B cell (primary cell): ENCODE measurements around the gene SIGLEC5. TPM values are rescaled to one million over a fixed set of nuclear protein-coding genes. Genes with fewer than 3 reads are reported as not detected.
A peak's percentile ranks its signal among the peaks of the same experiment; 100 is the strongest.

Source experiments
- ATAC-seq: fragments of 200-7000 bp; cut with Tn5 transposase; one replicate; pipeline ENCODE4 v1.10.0; 2021; ENCODE audit warnings: low read depth, mild to moderate bottlenecking, moderate number of reproducible peaks, moderate library complexity
- CTCF ChIA-PET: fragments of 350-600 bp; sonication (Branson Sonifier 250); formaldehyde crosslinking; loops from one replicate; lab custom pipeline; 2021; ENCODE audit warnings: antibody characterized with exemption, inconsistent platforms; lab: Charles Lee
- POLR2A ChIA-PET: fragments of 350-600 bp; sonication (Branson Sonifier 250); formaldehyde crosslinking; loops from one replicate; lab custom pipeline; 2021; ENCODE audit warnings: antibody characterized with exemption; lab: Charles Lee
- DNase-seq: peaks from one replicate; pipeline ENCODE4 v3.0.0; 2013
- H2AFZ ChIP-seq: 2 replicates; pipeline ENCODE4 v1.6.1; 2012; ENCODE audit warnings: mild to moderate bottlenecking, low read depth, low read length; ENCODE audit not compliant: insufficient read depth, poor library complexity, severe bottlenecking
- H3K27ac ChIP-seq, 2 donors: 1 replicate in 1 of 2; 2 replicates in 1 of 2; pipeline ENCODE4 v1.5.1; 2012 to 2013; ENCODE audit warnings: low read length in 2 of 2, mild to moderate bottlenecking in 2 of 2, moderate library complexity in 1 of 2
- H3K27me3 ChIP-seq, 4 experiments: fragments of 200-600 bp in 1 of 4; sonication (generic) in 1 of 4; replicated peaks in 1 of 4; 1 replicate in 2 of 4; 2 replicates in 2 of 4; pipeline versions ENCODE4 v1.6.1 to v1.7.0; 2013 to 2016; ENCODE audit warnings: low read length in 3 of 4, mild to moderate bottlenecking in 2 of 4, mixed read lengths in 1 of 4, moderate library complexity in 1 of 4; ENCODE audit not compliant: insufficient read depth in 4 of 4, control insufficient read depth in 3 of 4; ENCODE audit errors: control extremely low read depth in 1 of 4
- H3K36me3 ChIP-seq, 2 experiments: replicated peaks in 1 of 2; 1 replicate in 1 of 2; 2 replicates in 1 of 2; pipeline versions ENCODE4 v1.6.1 to v1.7.1; 2013; ENCODE audit warnings: low read length in 1 of 2; ENCODE audit not compliant: insufficient read depth in 2 of 2, control insufficient read depth in 1 of 2; ENCODE audit errors: control extremely low read depth in 1 of 2, extremely low read depth in 1 of 2
- H3K4me1 ChIP-seq, 2 donors: fragments of 200-600 bp in 1 of 2; sonication (generic) in 1 of 2; 1 replicate in 1 of 2; 2 replicates in 1 of 2; pipeline versions ENCODE4 v1.5.1 to v1.6.1; 2013 to 2017; ENCODE audit warnings: low read length in 2 of 2; ENCODE audit not compliant: control insufficient read depth in 2 of 2, insufficient read depth in 2 of 2
- H3K4me2 ChIP-seq: replicated peaks from 2 replicates; pipeline ENCODE3; 2012; ENCODE audit warnings: mild to moderate bottlenecking, low read depth, low read length; ENCODE audit not compliant: poor library complexity, severe bottlenecking
- H3K4me3 ChIP-seq, 5 experiments: fragments of 200-600 bp in 1 of 5; sonication (generic) in 1 of 5; 1 replicate in 3 of 5; 2 replicates in 2 of 5; pipeline versions ENCODE4 v1.5.1 to v1.7.0; 2011 to 2016; ENCODE audit warnings: low read length in 4 of 5, mild to moderate bottlenecking in 4 of 5, low read depth in 2 of 5, control low read depth in 1 of 5, moderate library complexity in 1 of 5; ENCODE audit not compliant: insufficient read depth in 1 of 5; ENCODE audit errors: control extremely low read depth in 1 of 5, extremely low read depth in 1 of 5
- H3K79me2 ChIP-seq: fragments of 200-600 bp; sonication (generic); one replicate; pipeline ENCODE4 v1.6.0; 2016; ENCODE audit warnings: low read length; ENCODE audit not compliant: control insufficient read depth, insufficient read depth
- H3K9ac ChIP-seq: fragments of 200-600 bp; sonication (generic); 2 replicates; pipeline ENCODE4 v1.6.1; 2017; ENCODE audit warnings: mild to moderate bottlenecking, low read length, moderate library complexity
- H3K9me3 ChIP-seq, 3 donors: one replicate each; pipeline versions ENCODE4 v1.6.1 to v1.7.1; 2013; ENCODE audit warnings: low read length in 2 of 3; ENCODE audit not compliant: control insufficient read depth in 2 of 3, insufficient read depth in 1 of 3; ENCODE audit errors: control extremely low read depth in 1 of 3
- H4K20me1 ChIP-seq: 2 replicates; pipeline ENCODE4 v1.6.0; 2012; ENCODE audit warnings: mild to moderate bottlenecking, low read length; ENCODE audit not compliant: insufficient read depth, control insufficient read depth, poor library complexity, severe bottlenecking
- H3K27ac Mint-ChIP-seq: one replicate; pipeline ENCODE4 v1.8.0; 2021; ENCODE audit warnings: mixed read lengths
- H3K27me3 Mint-ChIP-seq: one replicate; pipeline ENCODE4 v1.8.0; 2021; ENCODE audit warnings: mixed read lengths
- H3K4me1 Mint-ChIP-seq: one replicate; pipeline ENCODE4 v1.8.0; 2021; ENCODE audit warnings: mixed read lengths
- H3K4me3 Mint-ChIP-seq: one replicate; pipeline ENCODE4 v1.8.0; 2021; ENCODE audit warnings: mixed read lengths
- H3K9me3 Mint-ChIP-seq: one replicate; pipeline ENCODE4 v1.8.0; 2022; ENCODE audit warnings: mixed read lengths; ENCODE audit not compliant: insufficient read depth
- EZH2 ChIP-seq: IDR thresholded peaks from 2 replicates; pipeline ENCODE4 v1.6.1; 2012; ENCODE audit warnings: borderline replicate concordance, low read depth, mild to moderate bottlenecking, moderate library complexity, low read length; ENCODE audit not compliant: insufficient read depth, poor library complexity, severe bottlenecking
- WGBS: methylation state at CpG from one replicate; pipeline ENCODE4 v1.1.5; 2013; ENCODE audit warnings: missing lambda C conversion rate; ENCODE audit not compliant: insufficient coverage; 5-methylcytosine and 5-hydroxymethylcytosine counted together
- intact Hi-C: fragments of 100-400 bp; cut with micrococcal nuclease; formaldehyde crosslinking; loops from one replicate; pipeline ENCODE4 v1.10.0; 2022
- polyA plus RNA-seq: library from polyadenylated mRNA; depleted of rRNA; stranded (reverse); fragments of >200 nt; gene quantifications from 2 replicates; pipeline ENCODE4 v1.2.3, GENCODE V29; 2012
- total RNA-seq, 2 donors: library from RNA; stranded (reverse); fragments of 120-200 nt in 1 of 2; gene quantifications; 1 replicate in 1 of 2; 2 replicates in 1 of 2; pipeline versions ENCODE4 v1.2.3 to v1.2.4, GENCODE V29; 2013 to 2022
- TF ChIP-seq, protein P1 (sequence below): fragments of 200-600 bp; IDR thresholded peaks from one replicate; pipeline ENCODE4 v1.8.0; 2022; ENCODE audit warnings: antibody characterized with exemption, mild to moderate bottlenecking

Gene SIGLEC5
- total and polyA plus RNA-seq, 2 donors (not counting 1 experiment from before 2014, with no cell fraction given) = 0.84 TPM; not detected in 1

DNA sequence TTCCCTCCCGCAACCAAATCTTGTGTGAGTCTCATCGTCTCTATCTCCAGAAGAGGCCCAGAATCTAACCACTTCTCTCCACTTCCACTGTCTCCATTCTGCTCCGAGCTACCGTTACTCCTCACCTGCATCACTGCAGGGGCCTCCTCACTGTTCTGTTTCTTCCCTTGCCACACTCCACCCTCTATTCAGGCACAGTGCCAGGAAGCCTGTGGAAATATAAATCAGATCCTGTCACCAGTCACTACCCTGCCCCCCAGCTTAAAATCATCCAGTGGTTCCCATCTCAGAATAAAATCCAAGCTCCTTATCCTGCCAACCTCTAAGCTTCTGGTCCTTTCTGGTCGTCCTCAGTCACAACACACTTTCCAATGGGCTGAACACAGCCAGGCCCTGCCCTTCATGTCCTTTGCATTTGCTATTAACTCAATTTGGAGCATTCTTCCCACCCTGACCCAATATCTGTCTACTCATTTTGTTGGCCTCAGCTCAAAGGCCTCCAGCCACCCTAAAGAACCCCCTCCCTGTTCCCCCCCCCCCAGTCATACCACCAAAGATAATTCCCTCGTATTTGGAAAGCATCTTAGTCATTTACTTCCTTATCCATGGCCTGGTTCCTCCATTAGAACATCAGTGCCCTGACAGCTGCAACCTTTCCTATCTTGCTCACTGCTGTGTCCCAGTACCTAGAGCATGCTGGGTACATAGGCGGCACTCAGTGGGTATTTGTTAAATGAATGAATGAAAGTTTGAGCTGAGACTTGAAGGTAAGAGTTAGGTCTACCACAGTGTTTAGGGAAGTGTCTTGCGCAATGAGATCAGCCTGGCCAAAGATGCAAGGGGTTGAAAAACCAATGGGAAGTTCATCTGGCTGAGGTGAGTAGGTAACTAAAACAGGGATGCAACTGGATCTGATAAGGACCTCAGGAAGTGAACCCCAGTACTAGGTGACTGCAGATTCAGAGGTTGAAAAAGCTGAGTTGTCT is 34.7 kb downstream of the SIGLEC5 start:
- ChIA-PET CTCF (interaction anchor here (1.2 to 3.5 kb wide), 3 partner anchors 12 to 121 kb away, joined by 4 to 22 read pairs (median 5); no protein-coding TSS in a partner anchor), POLR2A (interaction anchor here (0.6 kb wide), 1 partner anchor 61 kb away, joined by 4 read pairs; no protein-coding TSS in a partner anchor)
- peak overlapping the region in 1 of 5 experiments; percentile 90 for H3K4me3 ChIP-seq
- peaks cover 26 to 30% of the 10 kb centered on the region in 2 donors for H3K4me1 ChIP-seq
- no peaks in the 10 kb centered on the region for H3K9me3 Mint-ChIP-seq
- no peaks in the 10 kb centered on the region for H4K20me1 ChIP-seq
- H3K9ac ChIP-seq = peak overlapping the region; percentile 89
- 88% methylated on average over 8 of the region's 8 CpGs for WGBS
- H3K27ac Mint-ChIP-seq = peak overlapping the region; percentile 46
- peak overlapping the region; percentile 92 for H3K4me3 Mint-ChIP-seq
- intact Hi-C loops = loop anchor here (2.0 kb wide), 1 partner anchor 257 kb away; no protein-coding TSS in a partner anchor
- H3K4me2 ChIP-seq = peak overlapping the region; percentile 94
- peaks cover 0 to 2% (median 0%) of the 10 kb centered on the region in 4 experiments for H3K27me3 ChIP-seq
- peaks cover 48% of the 10 kb centered on the region for H3K79me2 ChIP-seq
- no peak for DNase-seq
- no peaks in the 10 kb centered on the region for H3K27me3 Mint-ChIP-seq
- H3K27ac ChIP-seq = no peak overlapping the region
- no peak for ATAC-seq
- H3K9me3 ChIP-seq = peaks cover 0 to 14% (median 0%) of the 10 kb centered on the region in 3 donors
- no peaks in the 10 kb centered on the region for H3K36me3 ChIP-seq
- peak overlapping the region; percentile 96 for H2AFZ ChIP-seq
- TF ChIP-seq, protein P1, sequence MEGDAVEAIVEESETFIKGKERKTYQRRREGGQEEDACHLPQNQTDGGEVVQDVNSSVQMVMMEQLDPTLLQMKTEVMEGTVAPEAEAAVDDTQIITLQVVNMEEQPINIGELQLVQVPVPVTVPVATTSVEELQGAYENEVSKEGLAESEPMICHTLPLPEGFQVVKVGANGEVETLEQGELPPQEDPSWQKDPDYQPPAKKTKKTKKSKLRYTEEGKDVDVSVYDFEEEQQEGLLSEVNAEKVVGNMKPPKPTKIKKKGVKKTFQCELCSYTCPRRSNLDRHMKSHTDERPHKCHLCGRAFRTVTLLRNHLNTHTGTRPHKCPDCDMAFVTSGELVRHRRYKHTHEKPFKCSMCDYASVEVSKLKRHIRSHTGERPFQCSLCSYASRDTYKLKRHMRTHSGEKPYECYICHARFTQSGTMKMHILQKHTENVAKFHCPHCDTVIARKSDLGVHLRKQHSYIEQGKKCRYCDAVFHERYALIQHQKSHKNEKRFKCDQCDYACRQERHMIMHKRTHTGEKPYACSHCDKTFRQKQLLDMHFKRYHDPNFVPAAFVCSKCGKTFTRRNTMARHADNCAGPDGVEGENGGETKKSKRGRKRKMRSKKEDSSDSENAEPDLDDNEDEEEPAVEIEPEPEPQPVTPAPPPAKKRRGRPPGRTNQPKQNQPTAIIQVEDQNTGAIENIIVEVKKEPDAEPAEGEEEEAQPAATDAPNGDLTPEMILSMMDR = no peak
- TF ChIP-seq EZH2 = no peak
- H3K4me1 Mint-ChIP-seq = peaks cover 36% of the 10 kb centered on the region
